NCI-H1436 treated with DMSO at 0.1 percent for 48 hours (cell line): ENCODE data around the gene GNB1L.

ENCODE experiments used
- DNase-seq: peaks from one replicate; lab custom pipeline; 2025; lab: John Stamatoyannopoulos, UW

GNB1L gene

DNA sequence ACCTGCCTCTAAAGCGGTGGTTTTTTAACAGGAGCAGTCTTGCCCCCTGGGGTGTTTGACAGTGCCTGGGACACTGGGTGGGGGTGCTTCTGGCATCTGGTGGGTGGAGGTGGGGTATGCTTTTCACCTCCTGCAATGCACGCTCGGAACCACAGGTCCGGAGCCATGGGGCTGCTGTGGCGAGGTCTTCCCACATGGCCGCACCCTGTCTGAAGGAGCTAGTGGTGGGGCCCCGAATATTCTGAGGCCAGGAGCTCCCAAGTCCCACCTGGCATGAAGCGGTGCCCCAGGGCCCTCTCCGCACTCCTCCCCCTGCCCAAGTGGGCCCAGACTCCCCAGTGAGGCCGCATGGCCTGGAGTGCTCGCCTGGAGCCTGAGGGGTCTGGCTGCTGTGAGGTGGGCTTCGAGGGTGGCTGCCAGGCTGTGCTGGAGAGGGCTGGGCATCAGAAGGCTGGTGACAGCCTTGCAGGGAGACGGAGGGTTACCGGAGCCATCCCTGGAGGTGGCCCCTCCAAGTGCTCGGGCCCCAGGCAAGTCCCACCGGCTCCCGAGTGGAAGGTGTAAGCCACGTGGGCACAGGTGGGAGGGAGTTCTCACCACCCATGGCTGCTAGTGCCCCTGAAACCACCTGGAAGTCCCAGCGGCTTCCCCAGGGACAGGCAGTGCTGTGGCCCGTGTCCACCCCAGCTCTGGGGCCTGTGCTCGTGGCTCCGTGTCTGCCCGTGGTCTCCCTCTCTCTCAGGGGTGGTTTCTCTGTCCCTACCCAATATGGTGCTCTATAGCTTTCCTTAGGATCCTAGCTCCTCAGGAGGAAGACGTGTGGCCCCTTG, 79.0 kb downstream of the GNB1L start:
- no peak for DNase-seq

DNA sequence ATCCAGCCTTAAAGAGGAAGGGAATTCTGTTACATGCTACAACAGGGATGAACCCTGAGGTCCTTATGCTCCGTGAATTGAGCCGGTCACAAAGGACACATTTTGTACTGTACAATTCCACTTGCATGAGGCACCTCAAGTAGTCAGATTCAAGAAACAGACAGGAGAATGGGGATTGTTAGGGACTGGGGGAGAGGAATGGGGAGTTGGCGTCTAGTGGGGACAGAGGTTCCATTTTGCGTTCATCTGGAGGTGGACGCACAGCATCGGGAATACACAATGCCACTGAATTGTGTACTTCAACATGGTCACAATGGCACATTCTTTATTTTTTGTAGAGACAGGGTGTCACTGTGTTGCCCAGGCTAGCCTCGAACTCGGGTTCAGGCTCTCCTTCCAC, 80.0 kb downstream of the GNB1L start:
- DNase-seq: no peak

GRCh38 chr22:19773470-19774040, 81.1 kb downstream of the GNB1L start:
- DNase-seq: no peak

- no peak for DNase-seq
Observed at GRCh38 chr22:19772673-19773469, 81.8 kb downstream of the GNB1L start.

GRCh38 chr22:19772422-19772672, 82.3 kb downstream of the GNB1L start:
- no peak for DNase-seq

DNA sequence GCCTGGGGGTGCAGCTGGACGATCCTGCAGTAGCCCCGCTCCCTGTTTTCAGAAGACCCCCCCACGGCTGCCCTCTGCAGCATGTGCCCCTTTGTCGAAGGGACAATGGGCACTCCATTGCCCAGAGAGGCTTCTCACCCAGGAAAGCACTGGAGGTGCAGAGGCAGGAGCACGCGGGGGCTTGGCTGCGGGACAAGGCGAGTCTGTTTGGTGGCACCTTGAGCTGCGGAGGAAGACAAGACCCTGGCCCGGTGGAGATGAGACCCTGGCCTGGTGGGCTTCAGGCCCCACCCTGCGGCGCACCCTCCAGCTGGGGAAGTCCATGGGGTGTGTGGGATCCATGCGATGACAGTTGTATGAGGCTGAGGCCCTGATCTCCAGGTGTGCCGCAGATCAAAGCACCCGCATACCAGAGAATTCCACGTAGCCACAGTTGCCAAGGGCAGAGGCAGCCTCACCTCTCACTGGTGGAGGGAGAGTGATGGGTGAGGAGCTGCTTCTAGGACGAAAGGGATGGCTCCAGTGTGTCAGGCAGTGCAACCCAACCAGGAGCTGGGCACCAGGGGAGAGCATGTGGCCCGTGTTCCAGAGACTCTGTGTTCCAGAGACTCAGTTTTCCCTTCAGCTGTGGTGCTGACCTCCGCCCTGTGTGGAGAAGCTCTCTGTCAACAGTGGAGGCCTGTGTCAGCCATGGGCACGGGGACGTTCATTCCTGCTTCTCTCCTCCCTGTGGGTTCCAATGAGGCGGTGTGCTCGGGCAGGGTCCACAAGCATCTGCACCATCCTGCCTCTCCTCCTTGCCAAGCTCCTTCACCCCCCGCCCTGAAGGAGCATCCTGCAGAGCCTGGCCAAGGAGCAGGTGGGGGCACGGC, 84.1 kb downstream of the GNB1L start:
- no peak for DNase-seq

DNA sequence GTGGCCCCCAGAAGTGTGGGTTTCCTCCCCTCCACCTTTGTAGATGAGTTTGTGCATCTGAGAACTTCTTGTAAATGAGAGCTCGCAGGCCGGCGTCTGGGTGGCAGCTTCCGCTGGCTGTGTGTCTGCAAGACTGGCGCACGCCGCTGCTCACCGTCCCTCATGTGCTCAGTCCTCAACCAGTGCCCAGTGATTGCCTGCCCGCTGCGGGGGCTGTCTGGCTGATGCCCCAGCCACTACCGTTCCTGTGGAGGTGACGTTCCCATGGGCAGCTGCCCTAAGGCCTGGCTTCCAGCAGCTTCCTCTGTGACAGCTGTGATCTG, 85.3 kb downstream of the GNB1L start:
- no peak for DNase-seq

- DNase-seq: no peak
Observed at GRCh38 chr22:19767427-19768341, 87.0 kb downstream of the GNB1L start.

DNA sequence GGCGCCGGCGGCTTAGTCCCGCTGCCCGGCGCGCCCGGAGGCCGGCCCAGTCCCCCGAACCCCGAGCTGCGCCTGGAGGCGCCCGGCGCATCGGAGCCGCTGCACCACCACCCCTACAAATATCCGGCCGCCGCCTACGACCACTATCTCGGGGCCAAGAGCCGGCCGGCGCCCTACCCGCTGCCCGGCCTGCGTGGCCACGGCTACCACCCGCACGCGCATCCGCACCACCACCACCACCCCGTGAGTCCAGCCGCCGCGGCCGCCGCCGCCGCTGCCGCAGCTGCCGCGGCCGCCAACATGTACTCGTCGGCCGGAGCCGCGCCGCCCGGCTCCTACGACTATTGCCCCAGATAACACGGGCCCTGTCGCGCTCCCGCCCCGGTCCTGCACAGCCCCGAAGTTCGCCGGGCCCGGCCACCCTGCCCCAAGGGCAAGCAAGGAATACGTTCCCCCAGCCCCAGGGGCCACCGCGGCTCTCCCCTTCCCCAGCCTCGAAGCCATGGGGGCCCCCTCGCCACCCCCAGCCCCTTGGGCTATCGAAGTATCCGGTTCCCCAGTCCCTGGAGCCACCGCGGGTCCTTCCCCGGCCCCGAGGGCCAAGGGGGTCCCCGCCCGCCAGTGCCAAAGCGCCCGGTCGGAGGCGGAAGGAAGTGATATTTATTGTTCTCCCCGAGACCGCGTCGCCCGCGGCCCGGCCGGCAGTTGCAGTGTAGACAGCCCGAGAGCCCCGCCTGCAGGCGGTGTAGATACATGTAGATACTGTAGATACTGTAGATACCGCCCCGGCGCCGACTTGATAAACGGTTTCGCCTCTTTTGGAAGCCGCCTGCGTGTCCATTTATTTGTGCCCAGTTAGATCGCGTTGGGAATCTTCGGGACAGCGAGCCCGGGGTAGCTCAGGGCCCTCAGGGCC, 87.9 kb downstream of the GNB1L start:
- DNase-seq: no peak

DNA sequence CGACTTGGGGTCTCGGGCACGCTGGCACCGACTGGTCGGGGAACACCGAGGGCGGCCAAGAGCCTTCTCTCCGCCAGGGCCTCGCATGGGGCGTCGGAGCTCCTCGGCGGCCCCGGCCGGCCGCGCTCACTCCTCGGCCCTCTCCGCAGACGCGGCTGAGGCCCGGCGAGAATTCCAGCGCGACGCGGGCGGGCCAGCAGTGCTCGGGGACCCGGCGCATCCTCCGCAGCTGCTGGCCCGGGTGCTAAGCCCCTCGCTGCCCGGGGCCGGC, 88.5 kb downstream of the GNB1L start:
- DNase-seq: no peak

DNA sequence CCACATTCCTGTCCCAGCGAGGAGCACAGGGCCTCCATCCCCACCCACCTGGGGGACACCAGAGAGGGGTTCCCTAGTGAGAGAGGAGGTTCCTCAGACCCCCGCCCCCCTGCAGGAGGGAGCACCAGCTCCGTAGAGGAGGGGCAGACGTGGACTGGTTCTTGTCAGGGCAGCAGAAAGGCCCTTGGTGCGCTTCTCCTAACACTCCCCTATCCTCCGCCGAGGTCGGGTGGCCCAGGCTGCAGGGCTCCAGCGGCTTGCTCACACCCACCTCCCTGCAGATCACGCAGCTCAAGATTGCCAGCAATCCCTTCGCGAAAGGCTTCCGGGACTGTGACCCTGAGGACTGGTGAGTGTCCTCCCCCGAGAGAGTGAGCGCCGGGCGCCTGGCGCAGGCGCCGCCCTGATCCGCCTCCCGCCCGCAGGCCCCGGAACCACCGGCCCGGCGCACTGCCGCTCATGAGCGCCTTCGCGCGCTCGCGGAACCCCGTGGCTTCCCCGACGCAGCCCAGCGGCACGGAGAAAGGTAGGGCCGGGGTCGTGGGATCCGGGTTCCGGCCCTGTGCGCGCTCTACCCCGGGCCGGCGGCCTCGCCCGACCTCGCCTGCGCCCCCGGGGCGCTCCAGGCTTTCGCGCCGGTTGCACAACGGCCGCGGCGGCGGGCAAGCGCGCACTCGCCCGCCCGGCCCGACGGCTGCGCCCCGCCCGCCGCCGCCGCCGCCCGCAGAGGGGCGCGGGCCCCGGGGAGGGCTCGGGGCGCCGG, 89.0 kb downstream of the GNB1L start:
- DNase-seq: no peak

DNA sequence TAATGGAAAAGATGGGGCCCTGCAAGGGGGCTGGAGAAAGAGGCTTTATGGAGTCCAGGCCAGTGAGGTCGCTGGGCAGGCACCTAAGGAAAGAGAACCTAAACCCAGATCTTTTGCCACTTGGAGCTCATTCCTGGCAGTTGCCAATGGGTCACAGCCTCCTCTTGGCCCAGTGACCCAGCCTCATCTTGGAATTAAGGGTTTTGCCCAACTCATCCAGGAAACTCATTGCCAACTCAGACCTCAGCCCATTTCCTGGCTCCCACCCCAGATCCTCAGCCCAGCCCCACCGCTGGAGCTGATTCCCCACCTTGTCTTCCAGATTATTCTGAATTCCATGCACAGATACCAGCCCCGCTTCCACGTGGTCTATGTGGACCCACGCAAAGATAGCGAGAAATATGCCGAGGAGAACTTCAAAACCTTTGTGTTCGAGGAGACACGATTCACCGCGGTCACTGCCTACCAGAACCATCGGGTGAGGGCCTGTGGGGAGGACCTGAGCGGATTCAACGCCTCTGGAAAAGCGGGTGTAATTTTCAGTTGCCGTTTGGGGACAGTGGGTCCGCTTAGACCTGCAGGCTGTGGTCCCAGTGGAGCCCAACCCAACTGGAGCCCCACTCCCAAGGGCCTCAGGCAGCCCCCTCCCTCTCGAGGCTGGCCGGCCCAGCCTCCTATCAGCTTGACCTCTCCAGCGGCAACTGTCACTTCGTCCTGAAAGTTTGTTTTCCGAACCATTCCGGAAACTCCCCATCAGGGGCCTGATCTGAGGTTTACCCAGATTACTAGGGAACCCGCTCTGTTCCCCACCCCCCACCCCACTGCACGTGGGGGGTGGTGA, 89.8 kb downstream of the GNB1L start:
- no peak for DNase-seq

- no peak for DNase-seq
Observed at GRCh38 chr22:19764299-19764593, 90.4 kb downstream of the GNB1L start.

DNA sequence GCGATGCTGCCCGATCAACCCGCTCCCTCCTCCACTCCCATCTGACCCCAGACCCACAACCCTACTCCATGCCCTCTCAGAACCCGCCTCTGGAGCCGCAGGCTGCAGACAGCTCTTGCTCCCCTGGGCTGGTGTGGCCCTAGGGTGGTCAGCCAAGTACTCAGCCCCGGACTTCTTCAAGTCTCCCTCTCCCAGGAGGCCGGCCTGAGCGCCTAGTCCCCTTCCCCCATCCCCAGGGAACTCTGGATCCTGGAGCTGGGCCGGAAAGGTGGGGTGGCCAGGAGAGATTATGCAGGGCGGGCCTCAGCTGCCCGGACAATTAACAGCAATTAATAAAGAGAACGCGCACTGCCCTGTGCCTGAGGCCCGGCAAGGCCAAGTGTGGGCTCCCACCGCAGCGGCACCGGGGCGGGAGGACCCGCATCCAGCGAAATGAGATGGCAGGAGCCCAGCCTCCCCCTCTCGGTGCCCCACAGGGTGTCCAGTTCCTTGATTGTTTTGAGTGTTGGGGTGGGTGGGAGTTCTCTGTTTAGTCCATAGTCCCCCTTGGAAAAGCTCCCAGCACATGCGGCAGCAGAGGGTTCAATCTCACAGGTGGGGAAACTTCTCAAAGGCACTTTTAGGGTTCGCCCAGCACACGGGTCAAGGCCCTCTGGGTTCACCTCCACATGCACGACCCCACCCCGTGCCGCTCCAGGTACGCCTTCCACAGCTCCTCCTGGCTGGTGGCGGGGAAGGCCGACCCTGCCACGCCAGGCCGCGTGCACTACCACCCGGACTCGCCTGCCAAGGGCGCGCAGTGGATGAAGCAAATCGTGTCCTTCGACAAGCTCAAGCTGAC, 91.0 kb downstream of the GNB1L start:
- no peak for DNase-seq

GRCh38 chr22:19762568-19763457, 91.9 kb downstream of the GNB1L start:
- DNase-seq: no peak

- no peak for DNase-seq
Observed at GRCh38 chr22:19761725-19762567, 92.7 kb downstream of the GNB1L start.
